IMR-90 (cell line): Measurements from ENCODE around the gene KCNF1. TPM values are rescaled to one million over a fixed set of nuclear protein-coding genes. Genes with fewer than 3 reads are reported as not detected.

ENCODE experiments used
- ATAC-seq: fragments of 200-7000 bp; cut with Tn5 transposase; 2 replicates; pipeline ENCODE4 v1.9.1; 2020; ENCODE audit warnings: low read depth, mild to moderate bottlenecking, moderate library complexity
- BruUV-seq: library from RNA; stranded (reverse); fragments of 400-500 nt; replicated peaks from 2 replicates; lab custom pipeline; 2021; lab: Mats Ljungman, UMichigan
- CTCF ChIA-PET: fragments of 300-600 bp; formaldehyde crosslinking; extraction: SDS; loops from one replicate; lab custom pipeline; 2021; ENCODE audit warnings: antibody characterized with exemption; lab: Yijun Ruan, JAX
- POLR2A ChIA-PET: fragments of 300-600 bp; sonication (Branson Sonifier 250); formaldehyde crosslinking; loops from one replicate; lab custom pipeline; 2022; ENCODE audit warnings: antibody characterized with exemption; ENCODE audit not compliant: unreplicated experiment; lab: Charles Lee
- DNase-seq: peaks from one replicate; pipeline ENCODE4 v3.0.0; 2013
- H2AFZ ChIP-seq: replicated peaks from 2 replicates; pipeline ENCODE3; 2013; ENCODE audit warnings: low read length, mild to moderate bottlenecking; ENCODE audit not compliant: poor library complexity
- H2AK5ac ChIP-seq: 2 replicates; pipeline ENCODE4 v1.6.1; 2013; ENCODE audit warnings: low read depth, low read length, inconsistent platforms
- H2AK9ac ChIP-seq: replicated peaks from 2 replicates; pipeline ENCODE3; 2013; ENCODE audit warnings: mild to moderate bottlenecking, low read depth, low read length, moderate library complexity; ENCODE audit not compliant: poor library complexity
- H2BK120ac ChIP-seq: 2 replicates; pipeline ENCODE4 v1.6.1; 2013; ENCODE audit warnings: low read depth, low read length, inconsistent platforms
- H2BK15ac ChIP-seq: 3 replicates; pipeline ENCODE4 v1.6.1; 2013; ENCODE audit warnings: low read depth, low read length, inconsistent platforms
- H2BK20ac ChIP-seq: 2 replicates; pipeline ENCODE4 v1.6.1; 2013; ENCODE audit warnings: low read depth, mild to moderate bottlenecking, inconsistent platforms, low read length, moderate library complexity
- H2BK5ac ChIP-seq: 2 replicates; pipeline ENCODE4 v1.6.1; 2013; ENCODE audit warnings: mild to moderate bottlenecking, low read depth, low read length, inconsistent platforms; ENCODE audit not compliant: poor library complexity, severe bottlenecking
- H3K14ac ChIP-seq: replicated peaks from 2 replicates; pipeline ENCODE4 v1.6.1; 2013; ENCODE audit warnings: low read depth, low read length, inconsistent platforms
- H3K18ac ChIP-seq: 2 replicates; pipeline ENCODE4 v1.6.1; 2013; ENCODE audit warnings: low read depth, low read length, control low read depth
- H3K23ac ChIP-seq: 2 replicates; pipeline ENCODE4 v1.6.1; 2013; ENCODE audit warnings: low read depth, low read length, inconsistent platforms
- H3K27ac ChIP-seq: 2 replicates; pipeline ENCODE4 v1.5.1; 2013; ENCODE audit warnings: mild to moderate bottlenecking, control low read depth, low read length; ENCODE audit not compliant: insufficient read depth
- H3K27me3 ChIP-seq: 2 replicates; pipeline ENCODE4 v1.6.1; 2013; ENCODE audit warnings: low read length; ENCODE audit not compliant: control insufficient read depth, insufficient read depth
- H3K36me3 ChIP-seq: 2 replicates; pipeline ENCODE4 v1.6.1; 2013; ENCODE audit warnings: low read length, mixed read lengths; ENCODE audit not compliant: control insufficient read depth, insufficient read depth
- H3K4ac ChIP-seq: 2 replicates; pipeline ENCODE4 v1.6.1; 2013; ENCODE audit warnings: low read depth, low read length, inconsistent platforms
- H3K4me1 ChIP-seq: 2 replicates; pipeline ENCODE4 v1.6.1; 2013; ENCODE audit warnings: low read length, mixed read lengths; ENCODE audit not compliant: control insufficient read depth, insufficient read depth
- H3K4me2 ChIP-seq: 2 replicates; pipeline ENCODE4 v1.6.1; 2013; ENCODE audit warnings: low read depth, mild to moderate bottlenecking, control low read depth, low read length, moderate library complexity
- H3K4me3 ChIP-seq: 2 replicates; pipeline ENCODE4 v1.5.1; 2013; ENCODE audit warnings: low read depth, mild to moderate bottlenecking, control low read depth, low read length, moderate library complexity; ENCODE audit not compliant: insufficient read depth
- H3K56ac ChIP-seq: 2 replicates; pipeline ENCODE4 v1.6.1; 2013; ENCODE audit warnings: low read length, inconsistent platforms; ENCODE audit not compliant: insufficient read depth; ENCODE audit errors: extremely low read depth
- H3K79me1 ChIP-seq, 2 experiments: 2 replicates each; pipeline ENCODE4 v1.6.1; 2013; ENCODE audit warnings: low read length in 2 of 2, inconsistent platforms in 1 of 2, low read depth in 1 of 2
- H3K9ac ChIP-seq: 2 replicates; pipeline ENCODE4 v1.6.1; 2013; ENCODE audit warnings: low read depth, low read length, control low read depth
- H3K9me1 ChIP-seq: 2 replicates; pipeline ENCODE4 v1.6.1; 2013; ENCODE audit warnings: low read length, inconsistent platforms; ENCODE audit not compliant: insufficient read depth
- H3K9me3 ChIP-seq: 2 replicates; pipeline ENCODE4 v1.6.1; 2013; ENCODE audit warnings: low read length; ENCODE audit not compliant: control insufficient read depth, insufficient read depth
- H4K20me1 ChIP-seq: 2 replicates; pipeline ENCODE4 v1.6.1; 2013; ENCODE audit warnings: low read length, inconsistent platforms; ENCODE audit not compliant: insufficient read depth
- H4K5ac ChIP-seq: 2 replicates; pipeline ENCODE4 v1.6.1; 2013; ENCODE audit warnings: mild to moderate bottlenecking, low read depth, low read length, control low read depth
- H4K8ac ChIP-seq, 2 experiments: 2 replicates each; pipeline ENCODE4 v1.6.1; 2013; ENCODE audit warnings: low read depth in 2 of 2, low read length in 2 of 2, control low read depth in 1 of 2, inconsistent platforms in 1 of 2
- H4K91ac ChIP-seq: 2 replicates; pipeline ENCODE4 v1.6.1; 2013; ENCODE audit warnings: low read depth, low read length, inconsistent platforms; ENCODE audit not compliant: insufficient read depth
- CEBPB ChIP-seq: IDR thresholded peaks from 2 replicates; pipeline ENCODE4 v1.6.1; 2012; ENCODE audit warnings: low read depth, low read length, improper control_type of control experiment
- CHD1 ChIP-seq: IDR thresholded peaks from 2 replicates; pipeline ENCODE4 v1.6.1; 2012; ENCODE audit warnings: low read depth, low read length, improper control_type of control experiment
- FOS ChIP-seq: fragments of 150-350 bp; IDR thresholded peaks from 2 replicates; pipeline ENCODE4 v1.6.1; 2016; ENCODE audit warnings: low read depth, low read length
- MAZ ChIP-seq: IDR thresholded peaks from 2 replicates; pipeline ENCODE4 v1.6.1; 2012; ENCODE audit warnings: low read depth, mild to moderate bottlenecking, low read length, improper control_type of control experiment, moderate library complexity, borderline replicate concordance
- POLR2A ChIP-seq: IDR thresholded peaks from 2 replicates; pipeline ENCODE4 v1.6.1; 2012; ENCODE audit warnings: mild to moderate bottlenecking, low read depth, low read length
- RAD21 ChIP-seq: IDR thresholded peaks from 2 replicates; pipeline ENCODE4 v1.6.1; 2012; ENCODE audit warnings: low read length, improper control_type of control experiment
- SMC3 ChIP-seq: fragments of 150-350 bp; IDR thresholded peaks from 2 replicates; pipeline ENCODE4 v1.6.1; 2016; ENCODE audit warnings: low read depth, mild to moderate bottlenecking, antibody characterized with exemption, low read length, moderate library complexity
- WGBS, 2 experiments: methylation state at CpG; one replicate each; pipeline versions ENCODE4 v1.1.5 to v1.1.7; 2013; ENCODE audit warnings: missing lambda C conversion rate in 2 of 2; ENCODE audit not compliant: insufficient read length in 1 of 2; ENCODE audit errors: extremely low coverage in 2 of 2; 5-methylcytosine and 5-hydroxymethylcytosine counted together
- dilution Hi-C: fragments of 300-500 bp; cut with HindIII; formaldehyde crosslinking; loops from one replicate; pipeline ENCODE4 v1.14.3; 2018; ENCODE audit warnings: low sequenced_read_pairs; ENCODE audit not compliant: unreplicated experiment
- in situ Hi-C: fragments of 300-500 bp; cut with MboI; formaldehyde crosslinking; loops from 3 replicates; pipeline ENCODE4 v1.14.3; 2019; ENCODE audit warnings: low sequenced_read_pairs, inconsistent platforms, mixed read lengths
- intact Hi-C: fragments of 100-400 bp; cut with micrococcal nuclease; formaldehyde crosslinking; loops from 2 replicates; pipeline ENCODE4 v1.10.0; 2022
- polyA plus RNA-seq, 3 experiments: library from polyadenylated mRNA; depleted of rRNA; stranded (reverse); fragments of >200 nt; gene quantifications; 2 replicates each; pipeline ENCODE4 v1.2.3, GENCODE V29; 2012; ENCODE audit warnings: low replicate concordance in 1 of 3
- total RNA-seq: library from RNA; depleted of rRNA; stranded (reverse); fragments of >200 nt; gene quantifications from 2 replicates; pipeline ENCODE4 v1.2.3, GENCODE V29; 2012
- TF ChIP-seq, protein P1 (sequence below): conservative IDR thresholded peaks from 2 replicates; pipeline ENCODE4 v1.5.1; 2012; ENCODE audit warnings: mild to moderate bottlenecking, low read depth, low read length, improper control_type of control experiment

KCNF1 gene
- total and polyA plus RNA-seq, 2 of the 4 experiments (the other 2 are of a cell fraction): 0.54 to 1.4 TPM

GRCh38 chr2:10876963-10877362 is 34.8 kb upstream of the KCNF1 start:
- H3K56ac ChIP-seq: no peak overlapping the region
- BruUV-seq: no TSS peak
- no peak overlapping the region for H2AK9ac ChIP-seq
- H3K4me2 ChIP-seq: no peak overlapping the region
- TF ChIP-seq POLR2A (no peak), CHD1 (no peak), SMC3 (no peak), MAZ (no peak), FOS (no peak), CEBPB (no peak), RAD21 (no peak)
- TF ChIP-seq, protein P1, sequence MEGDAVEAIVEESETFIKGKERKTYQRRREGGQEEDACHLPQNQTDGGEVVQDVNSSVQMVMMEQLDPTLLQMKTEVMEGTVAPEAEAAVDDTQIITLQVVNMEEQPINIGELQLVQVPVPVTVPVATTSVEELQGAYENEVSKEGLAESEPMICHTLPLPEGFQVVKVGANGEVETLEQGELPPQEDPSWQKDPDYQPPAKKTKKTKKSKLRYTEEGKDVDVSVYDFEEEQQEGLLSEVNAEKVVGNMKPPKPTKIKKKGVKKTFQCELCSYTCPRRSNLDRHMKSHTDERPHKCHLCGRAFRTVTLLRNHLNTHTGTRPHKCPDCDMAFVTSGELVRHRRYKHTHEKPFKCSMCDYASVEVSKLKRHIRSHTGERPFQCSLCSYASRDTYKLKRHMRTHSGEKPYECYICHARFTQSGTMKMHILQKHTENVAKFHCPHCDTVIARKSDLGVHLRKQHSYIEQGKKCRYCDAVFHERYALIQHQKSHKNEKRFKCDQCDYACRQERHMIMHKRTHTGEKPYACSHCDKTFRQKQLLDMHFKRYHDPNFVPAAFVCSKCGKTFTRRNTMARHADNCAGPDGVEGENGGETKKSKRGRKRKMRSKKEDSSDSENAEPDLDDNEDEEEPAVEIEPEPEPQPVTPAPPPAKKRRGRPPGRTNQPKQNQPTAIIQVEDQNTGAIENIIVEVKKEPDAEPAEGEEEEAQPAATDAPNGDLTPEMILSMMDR: no peak
- no peaks in the 10 kb centered on the region for H3K9me3 ChIP-seq
- no CpG with 5 or more reads among the region's 2 CpGs for WGBS, 2 experiments
- ATAC-seq: no peak
- DNase-seq: no peak
- H2BK20ac ChIP-seq: no peak overlapping the region
- no peak overlapping the region for H3K18ac ChIP-seq
- H4K20me1 ChIP-seq: no peaks in the 10 kb centered on the region
- H3K4ac ChIP-seq: no peak overlapping the region
- dilution Hi-C loops (no loop called here), intact Hi-C loops (no loop called here), in situ Hi-C loops (no loop called here)
- no peaks in the 10 kb centered on the region for H3K27me3 ChIP-seq
- H4K8ac ChIP-seq: no peak overlapping the region
- no peak overlapping the region for H2BK120ac ChIP-seq
- H3K23ac ChIP-seq: no peak overlapping the region
- H3K9me1 ChIP-seq: peaks cover 3% of the 10 kb centered on the region; the same call in 1 of the 2 replicates
- H4K91ac ChIP-seq: no peak overlapping the region
- H3K79me1 ChIP-seq: no peaks in the 10 kb centered on the region
- no peak overlapping the region for H2AK5ac ChIP-seq
- H3K4me3 ChIP-seq: no peak overlapping the region
- CTCF ChIA-PET: interaction anchor here (0.8 kb wide), 1 partner anchor 38 kb away, joined by 4 read pairs; no protein-coding TSS in a partner anchor
- no peak overlapping the region for H4K5ac ChIP-seq
- no peak overlapping the region for H2BK5ac ChIP-seq
- H3K9ac ChIP-seq: no peak overlapping the region
- no peak overlapping the region for H2AFZ ChIP-seq
- POLR2A ChIA-PET: no interaction called here
- no peak overlapping the region for H3K14ac ChIP-seq
- no peak overlapping the region for H3K27ac ChIP-seq
- no peak overlapping the region for H2BK15ac ChIP-seq
- no peaks in the 10 kb centered on the region for H3K4me1 ChIP-seq
- H3K36me3 ChIP-seq: no peaks in the 10 kb centered on the region
